GM13977 (cell line): ENCODE results near the gene EPHA2.

Experiments
- DNase-seq: peaks from one replicate; pipeline ENCODE4 v3.0.0; 2012; ENCODE audit warnings: low spot score
- CTCF ChIP-seq: IDR thresholded peaks from 2 replicates; pipeline ENCODE4 v1.5.1; 2012; ENCODE audit warnings: mild to moderate bottlenecking, control low read depth; ENCODE audit not compliant: insufficient read depth; ENCODE audit errors: extremely low read depth, missing control alignments
- in situ Hi-C: fragments of 300-500 bp; cut with MboI; formaldehyde crosslinking; loops from one replicate; pipeline ENCODE4 v1.12.0; 2022; ENCODE audit warnings: low sequenced_read_pairs, low pct_unique_long_range_greater_than_20kb, mixed read lengths, inconsistent platforms; ENCODE audit not compliant: unreplicated experiment

EPHA2 gene

GRCh38 chr1:16080422-16081150, 75.3 kb downstream of the EPHA2 start:
- DNase-seq: no peak
- in situ Hi-C loops: loop anchor here (5.0 kb wide), 1 partner anchor 107 kb away; no protein-coding TSS in a partner anchor
- TF ChIP-seq CTCF: no peak

DNA sequence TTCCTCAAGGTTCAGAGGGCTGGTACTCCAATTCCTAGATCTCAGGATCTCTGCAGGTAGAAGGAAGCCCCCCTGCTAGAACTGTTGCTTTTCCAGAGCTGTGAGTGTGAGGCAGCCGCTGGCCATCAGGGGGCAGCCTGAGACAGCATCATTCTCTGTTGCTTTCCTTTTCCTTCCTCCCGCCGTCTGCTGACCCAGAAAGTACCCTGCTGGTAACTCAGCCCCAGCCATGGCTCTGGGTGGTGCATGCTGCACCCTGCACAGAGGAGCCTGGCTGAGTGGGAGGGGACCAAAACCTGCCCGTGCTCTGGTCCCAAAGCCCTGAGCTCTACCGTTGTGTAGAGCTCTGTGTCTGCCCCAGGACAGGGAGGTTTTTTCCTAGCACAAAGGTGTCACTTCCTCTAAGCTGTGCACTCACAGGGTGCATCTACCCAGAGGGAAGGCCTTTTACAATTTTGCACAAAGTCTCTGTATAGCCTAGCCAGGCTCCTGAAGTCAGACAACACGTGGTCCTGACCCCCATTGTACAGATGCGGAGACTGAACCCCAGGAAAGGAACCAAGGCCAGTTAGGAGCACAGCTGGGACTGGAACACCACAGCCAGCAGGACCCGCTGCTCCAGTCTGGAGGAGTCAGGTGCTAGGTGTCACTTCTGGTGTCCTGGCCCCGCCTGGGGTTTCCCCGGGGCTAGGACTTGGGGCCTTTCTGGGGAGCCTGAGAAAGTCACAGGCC, 76.8 kb downstream of the EPHA2 start:
- peak; percentile 84 for DNase-seq
- TF ChIP-seq CTCF: peak; percentile 94
- in situ Hi-C loops: no loop called here

DNA sequence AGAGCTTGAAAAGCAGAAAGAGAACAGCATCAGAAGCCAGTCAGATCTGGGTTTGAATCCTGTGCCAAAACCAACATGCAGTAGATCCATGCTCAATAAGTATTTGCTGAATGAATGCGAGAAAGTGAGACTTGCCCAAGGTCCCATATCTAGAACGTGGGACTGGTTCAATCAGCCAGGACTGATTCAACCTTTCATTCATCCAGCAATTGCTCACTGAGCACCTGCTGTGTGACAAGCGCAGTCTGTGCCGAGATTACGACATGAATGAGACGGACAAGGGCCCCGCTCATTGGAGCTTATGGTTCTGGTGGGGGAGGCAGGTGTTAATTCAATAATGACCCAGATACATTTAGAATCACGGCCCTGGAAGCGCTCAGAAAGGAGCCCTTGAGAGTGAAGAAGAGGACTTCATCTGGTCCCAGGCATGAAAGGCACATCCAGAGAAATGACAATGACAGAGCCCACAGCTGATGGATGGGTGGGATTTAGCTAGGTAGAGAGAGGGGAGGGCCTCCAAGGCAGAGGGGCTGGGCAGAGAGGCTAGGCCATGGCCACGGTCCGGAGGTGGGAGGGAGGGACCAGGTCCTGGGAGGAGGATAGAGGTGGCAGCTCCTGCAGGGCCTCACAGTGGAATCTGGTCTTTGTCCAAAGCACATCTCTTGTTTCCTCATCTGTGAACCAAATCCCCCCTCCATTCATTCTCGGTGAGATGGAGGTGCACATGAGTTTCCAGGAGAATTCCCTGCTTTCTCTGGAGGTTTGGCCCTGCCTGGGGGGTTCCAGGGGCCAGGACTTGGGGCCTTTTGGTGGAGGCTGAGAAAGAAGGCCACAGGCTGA, 78.2 kb downstream of the EPHA2 start:
- no peak for TF ChIP-seq CTCF
- in situ Hi-C loops: no loop called here
- DNase-seq: no peak

DNA sequence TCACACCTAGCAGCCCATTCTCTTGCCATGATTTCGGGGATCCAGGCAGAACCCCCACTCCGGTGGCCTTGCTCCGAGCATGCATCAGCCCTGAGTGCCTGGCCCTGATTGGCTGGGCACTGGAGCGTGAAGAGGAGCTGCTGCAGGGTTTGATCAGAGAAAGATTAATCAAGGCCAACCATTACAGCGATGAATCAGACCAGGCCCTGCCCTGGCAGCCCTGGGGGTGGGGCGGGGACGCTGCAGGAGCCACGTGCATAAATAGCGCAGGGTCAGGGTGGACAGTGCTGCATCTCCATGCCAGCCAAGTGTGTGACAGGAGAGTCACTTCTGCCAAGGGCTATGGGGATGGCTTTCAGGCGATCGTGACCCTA, 79.0 kb downstream of the EPHA2 start:
- in situ Hi-C loops: no loop called here
- no peak for DNase-seq
- TF ChIP-seq CTCF: no peak

GRCh38 chr1:16076031-16076864, 79.6 kb downstream of the EPHA2 start:
- in situ Hi-C loops: no loop called here
- no peak for DNase-seq
- TF ChIP-seq CTCF: no peak
